K562 (cell line): ENCODE data around the gene CSPG5. TPM values are rescaled to one million over a fixed set of nuclear protein-coding genes. Genes with fewer than 3 reads are reported as not detected.

Experiments
- ATAC-seq: fragments of 200-7000 bp; cut with Tn5 transposase; 3 replicates; pipeline ENCODE4 v1.9.1; 2020; ENCODE audit warnings: moderate library complexity
- BruUV-seq: library from RNA; stranded (reverse); fragments of 400-500 nt; replicated peaks from 2 replicates; lab custom pipeline; 2021; lab: Mats Ljungman, UMichigan
- CTCF ChIA-PET: fragments of 300-600 bp; formaldehyde crosslinking; extraction: SDS; loops from one replicate; lab custom pipeline; 2021; ENCODE audit warnings: low intra/inter-chr PET ratio; lab: Yijun Ruan, JAX
- POLR2A ChIA-PET: fragments of 300-600, 350-650 bp; sonication (Branson Sonifier 250); formaldehyde crosslinking; extraction: SDS; loops from one replicate; lab custom pipeline; 2021; ENCODE audit warnings: antibody characterized with exemption, inconsistent platforms; lab: Yijun Ruan, JAX
- DNase-seq, 4 experiments: peaks; one replicate each; pipeline versions ENCODE4 v3.0.0 to v3.0.0-alpha.2; 2011 to 2018; ENCODE audit warnings: low spot score in 3 of 4, mixed read lengths in 3 of 4; ENCODE audit errors: extremely low read depth in 1 of 4
- FAIRE-seq: peaks from 2 replicates; lab custom pipeline; 2011; peaks lifted over from hg19 to GRCh38; lab: Jason Lieb, UNC
- H2AFZ ChIP-seq: 2 replicates; pipeline ENCODE4 v1.6.0; 2011; ENCODE audit warnings: low read depth, low read length, control low read depth, inconsistent platforms
- H3K27ac ChIP-seq: fragments of 200-600 bp; 3 replicates; pipeline ENCODE4 v1.8.0; 2011; ENCODE audit warnings: low read depth, mild to moderate bottlenecking, control low read depth, inconsistent platforms, low read length, moderate library complexity, mixed read lengths; ENCODE audit errors: extremely low read depth
- H3K27me3 ChIP-seq, 2 experiments: fragments of 300-600 bp in 1 of 2; 2 replicates in 1 of 2; 3 replicates in 1 of 2; pipeline versions ENCODE4 v1.6.0 to v1.8.0; 2011; ENCODE audit warnings: inconsistent platforms in 2 of 2, low read length in 2 of 2, mild to moderate bottlenecking in 1 of 2, mixed read lengths in 1 of 2, moderate library complexity in 1 of 2; ENCODE audit not compliant: control insufficient read depth in 2 of 2, insufficient read depth in 2 of 2
- H3K36me3 ChIP-seq: fragments of 300-600 bp; 3 replicates; pipeline ENCODE4 v1.8.0; 2011; ENCODE audit warnings: mild to moderate bottlenecking, low read length, inconsistent platforms; ENCODE audit not compliant: control insufficient read depth, insufficient read depth
- H3K4me1 ChIP-seq, 2 experiments: fragments of 200-600 bp in 1 of 2; replicated peaks in 1 of 2; 2 replicates in 1 of 2; 3 replicates in 1 of 2; pipeline versions ENCODE4 v1.5.1 to v1.8.0; 2011; ENCODE audit warnings: inconsistent platforms in 2 of 2, low read length in 2 of 2, mild to moderate bottlenecking in 1 of 2, mixed read lengths in 1 of 2, moderate library complexity in 1 of 2; ENCODE audit not compliant: control insufficient read depth in 2 of 2, insufficient read depth in 2 of 2
- H3K4me2 ChIP-seq: 2 replicates; pipeline ENCODE4 v1.6.1; 2011; ENCODE audit warnings: low read length, control low read depth, inconsistent platforms, mixed read lengths; ENCODE audit not compliant: insufficient read depth
- H3K4me3 ChIP-seq: fragments of 200-600 bp; sonication (generic), shearing (Covaris generic); 2 replicates; pipeline ENCODE4 v1.5.1; 2016; ENCODE audit warnings: control low read depth, inconsistent platforms
- H3K79me2 ChIP-seq: fragments of 200-600 bp; 3 replicates; pipeline ENCODE4 v1.8.0; 2011; ENCODE audit warnings: low read length, inconsistent platforms; ENCODE audit not compliant: control insufficient read depth, insufficient read depth
- H3K9ac ChIP-seq, 2 experiments: 2 replicates each; pipeline versions ENCODE4 v1.6.0 to v1.6.1; 2011; ENCODE audit warnings: low read depth in 2 of 2, low read length in 2 of 2, control low read depth in 1 of 2, inconsistent platforms in 1 of 2, mild to moderate bottlenecking in 1 of 2, mixed read lengths in 1 of 2; ENCODE audit not compliant: insufficient read depth in 1 of 2
- H3K9me1 ChIP-seq: one replicate; pipeline ENCODE4 v1.6.0; 2011; ENCODE audit warnings: inconsistent platforms, mild to moderate bottlenecking, low read length, moderate library complexity; ENCODE audit not compliant: control insufficient read depth, insufficient read depth
- H3K9me3 ChIP-seq: replicated peaks from 2 replicates; pipeline ENCODE4 v1.5.1; 2011; ENCODE audit warnings: low read depth, low read length, inconsistent platforms; ENCODE audit not compliant: control insufficient read depth, insufficient read depth
- H4K20me1 ChIP-seq: replicated peaks from 2 replicates; pipeline ENCODE4 v1.6.1; 2011; ENCODE audit warnings: low read length, inconsistent platforms, mixed read lengths; ENCODE audit not compliant: control insufficient read depth, insufficient read depth
- ATF7 ChIP-seq: fragments of 450-650 bp; IDR thresholded peaks from 2 replicates; pipeline ENCODE4 v1.7.1; 2014; ENCODE audit warnings: mild to moderate bottlenecking, moderate library complexity
- CBFA2T2 ChIP-seq: fragments of 450-650 bp; conservative IDR thresholded peaks from 2 replicates; pipeline ENCODE4 v1.6.1; 2017; ENCODE audit warnings: mild to moderate bottlenecking
- CBX3 ChIP-seq, 2 experiments: IDR thresholded peaks; 1 replicate in 1 of 2; 2 replicates in 1 of 2; pipeline ENCODE4 v1.6.1; 2012; ENCODE audit warnings: inconsistent platforms in 2 of 2, low read length in 2 of 2, borderline replicate concordance in 1 of 2, control low read depth in 1 of 2
- CBX5 ChIP-seq: IDR thresholded peaks from 2 replicates; pipeline ENCODE4 v1.6.1; 2014; ENCODE audit warnings: low read depth, borderline replicate concordance
- CTBP1 ChIP-seq: fragments of 450-650 bp; IDR thresholded peaks from 2 replicates; pipeline ENCODE4 v1.6.1; 2016; ENCODE audit warnings: borderline replicate concordance
- GTF2E2 ChIP-seq: fragments of 200-800 bp; sonication (Bioruptor generic); IDR thresholded peaks from 2 replicates; pipeline ENCODE4 v1.6.1; 2016; ENCODE audit warnings: missing genetic modification characterization, missing compliant biosample characterization
- HDAC1 ChIP-seq, 2 experiments: fragments of 450-650 bp; IDR thresholded peaks; 2 replicates each; pipeline ENCODE4 v1.6.1; 2016 to 2017; ENCODE audit warnings: inconsistent platforms in 1 of 2, mild to moderate bottlenecking in 1 of 2, moderate library complexity in 1 of 2
- KDM1A ChIP-seq, 2 experiments: fragments of 450-650 bp; IDR thresholded peaks; 2 replicates each; pipeline ENCODE4 v1.6.1; 2016; ENCODE audit warnings: mild to moderate bottlenecking in 2 of 2
- L3MBTL2 ChIP-seq: fragments of 450-650 bp; IDR thresholded peaks from 2 replicates; pipeline ENCODE4 v1.6.1; 2016; ENCODE audit warnings: mild to moderate bottlenecking, moderate library complexity
- LCOR ChIP-seq: sonication (generic); formaldehyde crosslinking; IDR thresholded peaks from 2 replicates; pipeline ENCODE4 v1.8.0; 2022; ENCODE audit warnings: mild to moderate bottlenecking, missing genetic modification reagents
- MECOM ChIP-seq: fragments of 250-450 bp; sonication (Bioruptor Pico); IDR thresholded peaks from 2 replicates; pipeline ENCODE4 v1.8.0; 2022; ENCODE audit warnings: inconsistent platforms
- MTA3 ChIP-seq: fragments of 450-650 bp; formaldehyde crosslinking; IDR thresholded peaks from 2 replicates; pipeline ENCODE4 v1.6.1; 2017; ENCODE audit warnings: mild to moderate bottlenecking, borderline replicate concordance
- RCOR1 ChIP-seq, 2 experiments: IDR thresholded peaks; 2 replicates each; pipeline ENCODE4 v1.6.1; 2012; ENCODE audit warnings: low read depth in 2 of 2, low read length in 2 of 2, borderline replicate concordance in 1 of 2, improper control_type of control experiment in 1 of 2
- SIX5 ChIP-seq, 2 experiments: IDR thresholded peaks; 2 replicates each; pipeline ENCODE4 v1.6.1; 2011; ENCODE audit warnings: low read length in 2 of 2, borderline replicate concordance in 1 of 2, low read depth in 1 of 2, mild to moderate bottlenecking in 1 of 2, moderate library complexity in 1 of 2; ENCODE audit not compliant: insufficient read depth in 1 of 2
- SMARCC2 ChIP-seq: fragments of 450-650 bp; IDR thresholded peaks from 2 replicates; pipeline ENCODE4 v1.6.1; 2017; ENCODE audit warnings: antibody characterized with exemption, moderate library complexity, mild to moderate bottlenecking, low read depth
- TAF1 ChIP-seq: IDR thresholded peaks from 2 replicates; pipeline ENCODE4 v1.6.1; 2011; ENCODE audit warnings: mild to moderate bottlenecking, low read length, moderate library complexity; ENCODE audit not compliant: insufficient read depth, control insufficient read depth, severe bottlenecking; ENCODE audit errors: extremely low read depth
- TAF9B ChIP-seq: fragments of 450-650 bp; IDR thresholded peaks from 2 replicates; pipeline ENCODE4 v1.6.1; 2018; ENCODE audit warnings: mild to moderate bottlenecking; ENCODE audit not compliant: partially characterized antibody
- TCF3 ChIP-seq: sonication (generic); formaldehyde crosslinking; IDR thresholded peaks from 2 replicates; pipeline ENCODE4 v1.4.0; 2020; ENCODE audit warnings: mild to moderate bottlenecking, missing genetic modification reagents
- TRIM28 ChIP-seq: fragments of 450-650 bp; IDR thresholded peaks from 2 replicates; pipeline ENCODE4 v1.6.1; 2017
- ZNF133 ChIP-seq: fragments of 250-450 bp; sonication (Bioruptor Pico); IDR thresholded peaks from 2 replicates; pipeline ENCODE4 v1.4.0; 2020; ENCODE audit warnings: mild to moderate bottlenecking
- ZNF644 ChIP-seq: fragments of 200-800 bp; sonication (Bioruptor generic); IDR thresholded peaks from 2 replicates; pipeline ENCODE4 v1.6.1; 2016; ENCODE audit warnings: low read depth, missing genetic modification characterization, missing compliant biosample characterization
- ZNF77 ChIP-seq: fragments of 250-450 bp; sonication (Bioruptor Pico); IDR thresholded peaks from 2 replicates; pipeline ENCODE4 v1.5.0; 2020
- WGBS: fragments of 100-300 bp; shearing (Covaris generic); methylation state at CpG from one replicate; pipeline ENCODE4 v1.1.6; 2016; ENCODE audit warnings: low coverage, mixed read lengths; ENCODE audit not compliant: insufficient coverage; ENCODE audit errors: missing lambda C conversion rate; 5-methylcytosine and 5-hydroxymethylcytosine counted together
- in situ Hi-C: fragments of 300-500 bp; cut with MboI; formaldehyde crosslinking; loops from 4 replicates; pipeline ENCODE4 v1.15.0; 2018; ENCODE audit warnings: inconsistent platforms, mixed read lengths
- intact Hi-C: fragments of 100-400 bp; cut with micrococcal nuclease; formaldehyde crosslinking; loops from 2 replicates; pipeline ENCODE4 v1.14.2; 2022
- polyA plus RNA-seq, 8 experiments: library from polyadenylated mRNA; depleted of rRNA in 4 of 8; stranded (reverse) in 5 of 8; unstranded in 3 of 8; fragments of >200 nt; fragmentation: Nextera tagmentation in 2 of 8; fragmentation: Illumina TruSeq in 1 of 8; extraction: Ambion mirVana in 2 of 8; extraction: Trizol in 1 of 8; gene quantifications; 2 replicates each; pipeline versions ENCODE4 v1.2.1 to v1.2.3, GENCODE V29; 2011 to 2014; ENCODE audit warnings: inconsistent platforms in 1 of 8, missing spikeins in 1 of 8
- total RNA-seq, 7 experiments: library from RNA; depleted of rRNA in 6 of 7; stranded (reverse); fragments of >200 nt in 6 of 7; fragmentation: Illumina TruSeq in 2 of 7; extraction: Trizol in 2 of 7; gene quantifications; 2 replicates each; pipeline versions ENCODE4 v1.2.1 to v1.2.3, GENCODE V29; 2011 to 2021; ENCODE audit warnings: low replicate concordance in 1 of 7
- TF ChIP-seq, protein P1 (sequence below), 2 experiments: IDR thresholded peaks; 2 replicates each; pipeline ENCODE4 v1.6.1; 2012; ENCODE audit warnings: improper control_type of control experiment in 2 of 2, low read depth in 2 of 2, low read length in 2 of 2, borderline replicate concordance in 1 of 2

The CSPG5 gene
- total and polyA plus RNA-seq, 9 of the 15 experiments (the other 6 are each of a cell fraction or from before 2014, with no cell fraction given), result 0.06 to 3.3 (median 2.4) TPM

DNA sequence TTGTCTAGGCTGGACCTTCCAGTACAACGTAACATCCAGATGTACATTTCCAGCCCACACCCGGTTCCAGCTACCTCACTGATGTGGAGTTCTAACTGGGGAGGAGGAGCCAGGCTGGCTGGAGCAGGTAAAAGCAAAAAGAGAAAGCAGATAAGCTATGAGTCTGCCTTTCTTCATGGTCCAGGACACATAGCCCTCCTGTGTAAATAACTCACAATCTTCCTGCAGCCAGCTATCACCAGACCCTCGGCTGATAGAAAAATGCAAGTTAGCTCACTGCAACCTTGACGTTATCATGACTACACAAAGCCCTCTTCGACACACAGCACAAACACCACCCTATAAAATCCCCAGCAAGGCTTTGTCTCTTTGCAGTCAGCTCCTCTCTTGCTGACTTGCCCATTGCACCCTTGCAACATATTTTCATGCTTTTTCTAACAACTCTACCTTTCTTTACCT lies 44.6 kb downstream of the CSPG5 start:
- peaks cover 8 to 13% of the 10 kb centered on the region in 2 experiments; a peak in 4 of 5 replicates for H3K4me1 ChIP-seq
- peak; percentile 80 for ATAC-seq
- FAIRE-seq, result peak; percentile 51
- intact Hi-C loops (no loop called here), in situ Hi-C loops (no loop called here)
- no peak overlapping the region for H3K9ac ChIP-seq
- H3K4me2 ChIP-seq, result peak overlapping the region; percentile 24
- H3K9me1 ChIP-seq, result no peaks in the 10 kb centered on the region
- 2% methylated on average over 5 of the region's 5 CpGs for WGBS
- DNase-seq, result peak; percentile 59 to 84 (median 67)
- H3K79me2 ChIP-seq, result no peaks in the 10 kb centered on the region
- 0 out of 2 replicates have a peak, but pooled peaks cover 3% of the 10 kb centered on the region for H3K9me3 ChIP-seq
- no peaks in the 10 kb centered on the region for H4K20me1 ChIP-seq
- no peaks in the 10 kb centered on the region for H3K27me3 ChIP-seq
- H3K4me3 ChIP-seq, result no peak overlapping the region
- no TSS peak for BruUV-seq
- H3K36me3 ChIP-seq, result no peaks in the 10 kb centered on the region
- H2AFZ ChIP-seq, result peak overlapping the region; percentile 86
- H3K27ac ChIP-seq, result peak overlapping the region; percentile 4
- CTCF ChIA-PET, result no interaction called here
- POLR2A ChIA-PET, result interaction anchor here (0.6 to 1.9 kb wide), 8 partner anchors 9 to 292 kb away, joined by 3 to 6 read pairs (median 3); no protein-coding TSS in a partner anchor
- TF ChIP-seq TAF9B, result no peak
- no peak for TF ChIP-seq TAF1
- 0 out of 4 replicates have a peak, but pooled peaks of 1 of the 2 experiments have one; percentile 47 for TF ChIP-seq RCOR1 (IDR thresholded peaks at IDR 0.05; ENCODE audit: borderline replicate concordance in 1 of 2, low read depth in 2 of 2, low read length in 2 of 2)
- TF ChIP-seq SIX5 (IDR thresholded peaks at IDR 0.05; ENCODE audit: borderline replicate concordance in 1 of 2, insufficient read depth in 1 of 2, low read depth in 1 of 2, low read length in 2 of 2), result no peak
- TF ChIP-seq SMARCC2, result peak; percentile 58; the same call in 1 of the 2 replicates
- TF ChIP-seq L3MBTL2, result no peak
- peak; percentile 4 to 45; a peak in 2 of 4 replicates for TF ChIP-seq HDAC1 (IDR thresholded peaks at IDR 0.05)
- TF ChIP-seq TCF3 (CRISPR knock-in tag), result peak; percentile 70
- peak in 1 of 2 experiments; percentile 82; a peak in 1 of 3 replicates for TF ChIP-seq CBX3 (IDR thresholded peaks at IDR 0.05; ENCODE audit: borderline replicate concordance in 1 of 2, low read length in 2 of 2)
- peak; percentile 88 for TF ChIP-seq CBFA2T2
- TF ChIP-seq ZNF133 (CRISPR knock-in tag), result no peak
- no peak for TF ChIP-seq CBX5
- TF ChIP-seq KDM1A (IDR thresholded peaks at IDR 0.05), result peak in 1 of 2 experiments; percentile 62; a peak in 1 of 4 replicates
- no peak for TF ChIP-seq GTF2E2 (tag)
- TF ChIP-seq MTA3, result 0 out of 2 replicates have a peak, but pooled peaks have one; percentile 29
- no peak for TF ChIP-seq MECOM (CRISPR knock-in tag)
- TF ChIP-seq ATF7, result peak; percentile 17; the same call in 1 of the 2 replicates
- no peak for TF ChIP-seq ZNF644 (tag)
- TF ChIP-seq TRIM28, result peak; percentile 93
- no peak for TF ChIP-seq LCOR (CRISPR knock-in tag)
- TF ChIP-seq, protein P1, sequence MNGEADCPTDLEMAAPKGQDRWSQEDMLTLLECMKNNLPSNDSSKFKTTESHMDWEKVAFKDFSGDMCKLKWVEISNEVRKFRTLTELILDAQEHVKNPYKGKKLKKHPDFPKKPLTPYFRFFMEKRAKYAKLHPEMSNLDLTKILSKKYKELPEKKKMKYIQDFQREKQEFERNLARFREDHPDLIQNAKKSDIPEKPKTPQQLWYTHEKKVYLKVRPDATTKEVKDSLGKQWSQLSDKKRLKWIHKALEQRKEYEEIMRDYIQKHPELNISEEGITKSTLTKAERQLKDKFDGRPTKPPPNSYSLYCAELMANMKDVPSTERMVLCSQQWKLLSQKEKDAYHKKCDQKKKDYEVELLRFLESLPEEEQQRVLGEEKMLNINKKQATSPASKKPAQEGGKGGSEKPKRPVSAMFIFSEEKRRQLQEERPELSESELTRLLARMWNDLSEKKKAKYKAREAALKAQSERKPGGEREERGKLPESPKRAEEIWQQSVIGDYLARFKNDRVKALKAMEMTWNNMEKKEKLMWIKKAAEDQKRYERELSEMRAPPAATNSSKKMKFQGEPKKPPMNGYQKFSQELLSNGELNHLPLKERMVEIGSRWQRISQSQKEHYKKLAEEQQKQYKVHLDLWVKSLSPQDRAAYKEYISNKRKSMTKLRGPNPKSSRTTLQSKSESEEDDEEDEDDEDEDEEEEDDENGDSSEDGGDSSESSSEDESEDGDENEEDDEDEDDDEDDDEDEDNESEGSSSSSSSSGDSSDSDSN (IDR thresholded peaks at IDR 0.05; ENCODE audit: borderline replicate concordance in 1 of 2, low read depth in 2 of 2, low read length in 2 of 2), result no peak
- no peak for TF ChIP-seq ZNF77 (CRISPR knock-in tag)
- TF ChIP-seq CTBP1, result peak; percentile 66
